ENCODE data around the gene ZIC1.

Gene ZIC1

GRCh38 chr3:147447224-147447623 is 38.1 kb downstream of the ZIC1 start:
- Histone ChIP-seq H3K27ac (replicated peaks) (no peak overlapping the region), H3K27me3 (ENCODE audit: insufficient read depth, poor library complexity, severe bottlenecking) (no peaks in the 10 kb centered on the region), H3K4me3 (replicated peaks; ENCODE audit: insufficient read depth, low read length) (no peak overlapping the region)
- DNase-seq (ENCODE audit: low read depth in 1 of 2, low spot score in 1 of 2) = no peak
- TF ChIP-seq SPI1 (IDR thresholded peaks at IDR 0.05; ENCODE audit: borderline replicate concordance, low read depth) = no peak
- TF ChIP-seq GABPA (IDR thresholded peaks at IDR 0.05; ENCODE audit: low read depth) = no peak
- TF ChIP-seq POLR2AphosphoS5 (IDR thresholded peaks at IDR 0.05; ENCODE audit: low read depth) = no peak
- no peak for TF ChIP-seq REST (IDR thresholded peaks at IDR 0.05; ENCODE audit: insufficient replicate concordance, low read depth)
- TF ChIP-seq CTCF (IDR thresholded peaks at IDR 0.05; ENCODE audit: insufficient read depth, low read length) = no peak

- no peak for TF ChIP-seq REST (IDR thresholded peaks at IDR 0.05; ENCODE audit: insufficient replicate concordance, low read depth)
- TF ChIP-seq POLR2AphosphoS5 (IDR thresholded peaks at IDR 0.05; ENCODE audit: low read depth) = no peak
- TF ChIP-seq SPI1 (IDR thresholded peaks at IDR 0.05; ENCODE audit: borderline replicate concordance, low read depth) = no peak
- TF ChIP-seq CTCF (IDR thresholded peaks at IDR 0.05; ENCODE audit: insufficient read depth, low read length) = no peak
- TF ChIP-seq GABPA (IDR thresholded peaks at IDR 0.05; ENCODE audit: low read depth) = no peak
- no peak for DNase-seq (ENCODE audit: low read depth in 1 of 2, low spot score in 1 of 2)
- no peak overlapping the region for H3K27ac ChIP-seq (replicated peaks)
- H3K27me3 ChIP-seq (ENCODE audit: insufficient read depth, poor library complexity, severe bottlenecking) = no peaks in the 10 kb centered on the region
- no peak overlapping the region for H3K4me3 ChIP-seq (replicated peaks; ENCODE audit: insufficient read depth, low read length)
Measured at GRCh38 chr3:147449669-147450068, 40.5 kb downstream of the ZIC1 start.

GRCh38 chr3:147458995-147459704 is 50.0 kb downstream of the ZIC1 start:
- TF ChIP-seq CTCF (IDR thresholded peaks at IDR 0.05; ENCODE audit: insufficient read depth, low read length) (no peak), POLR2AphosphoS5 (IDR thresholded peaks at IDR 0.05; ENCODE audit: low read depth) (no peak), GABPA (IDR thresholded peaks at IDR 0.05; ENCODE audit: low read depth) (no peak), SPI1 (IDR thresholded peaks at IDR 0.05; ENCODE audit: borderline replicate concordance, low read depth) (no peak), REST (IDR thresholded peaks at IDR 0.05; ENCODE audit: insufficient replicate concordance, low read depth) (no peak)
- DNase-seq (ENCODE audit: low read depth in 1 of 2, low spot score in 1 of 2) = no peak
- no peak overlapping the region for H3K4me3 ChIP-seq (replicated peaks; ENCODE audit: insufficient read depth, low read length)
- no peaks in the 10 kb centered on the region for H3K27me3 ChIP-seq (ENCODE audit: insufficient read depth, poor library complexity, severe bottlenecking)
- no peak overlapping the region for H3K27ac ChIP-seq (replicated peaks)
